ENCODE results near the gene IPO9.
"Not testable (repeated sequence)": the region's sequence is repeated elsewhere in the genome, so short reads cannot be mapped to it uniquely, and the experiment has no call there.

IPO9 gene

GRCh38 chr1:201848230-201848629, 19.3 kb downstream of the IPO9 start:
- DNase-seq (ENCODE audit: low read depth in 2 of 2): no peak

- no peak for DNase-seq (ENCODE audit: low read depth in 2 of 2)
These were observed 20.6 kb downstream of the IPO9 start for GRCh38 chr1:201849372-201850052.

- no peak for DNase-seq (ENCODE audit: low read depth in 2 of 2)
These were observed 21.1 kb downstream of the IPO9 start for GRCh38 chr1:201850053-201850397.

- no peak for DNase-seq (ENCODE audit: low read depth in 2 of 2)
These were observed 23.0 kb downstream of the IPO9 start for GRCh38 chr1:201851949-201852348.

GRCh38 chr1:201856722-201857121, 27.8 kb downstream of the IPO9 start:
- DNase-seq (ENCODE audit: low read depth in 2 of 2): not testable (repeated sequence)

GRCh38 chr1:201859424-201859823, 30.5 kb downstream of the IPO9 start:
- DNase-seq (ENCODE audit: low read depth in 2 of 2): no peak

GRCh38 chr1:201861448-201861847, 32.5 kb downstream of the IPO9 start:
- DNase-seq (ENCODE audit: low read depth in 2 of 2): no peak

- DNase-seq (ENCODE audit: low read depth in 2 of 2): no peak
These were observed 41.4 kb downstream of the IPO9 start for GRCh38 chr1:201870397-201870796.

GRCh38 chr1:201874672-201875071, 45.7 kb downstream of the IPO9 start:
- no peak for DNase-seq (ENCODE audit: low read depth in 2 of 2)

GRCh38 chr1:201876148-201876818, 47.3 kb downstream of the IPO9 start:
- no peak for DNase-seq (ENCODE audit: low read depth in 2 of 2)

GRCh38 chr1:201877877-201878401, 49.0 kb downstream of the IPO9 start:
- DNase-seq (ENCODE audit: low read depth in 2 of 2): peak in 1 of 2 donors; percentile 10

GRCh38 chr1:201880928-201881571, 52.1 kb downstream of the IPO9 start:
- no peak for DNase-seq (ENCODE audit: low read depth in 2 of 2)

GRCh38 chr1:201881617-201882016, 52.7 kb downstream of the IPO9 start:
- DNase-seq (ENCODE audit: low read depth in 2 of 2): no peak

GRCh38 chr1:201882665-201883132, 53.7 kb downstream of the IPO9 start:
- DNase-seq (ENCODE audit: low read depth in 2 of 2): no peak

GRCh38 chr1:201883266-201883665, 54.3 kb downstream of the IPO9 start:
- DNase-seq (ENCODE audit: low read depth in 2 of 2): no peak

GRCh38 chr1:201883786-201884185, 54.8 kb downstream of the IPO9 start:
- no peak for DNase-seq (ENCODE audit: low read depth in 2 of 2)

GRCh38 chr1:201884425-201884824, 55.5 kb downstream of the IPO9 start:
- DNase-seq (ENCODE audit: low read depth in 2 of 2): no peak

- no peak for DNase-seq (ENCODE audit: low read depth in 2 of 2)
These were observed 56.6 kb downstream of the IPO9 start for GRCh38 chr1:201885531-201886075.

- DNase-seq (ENCODE audit: low read depth in 2 of 2): no peak
These were observed 57.3 kb downstream of the IPO9 start for GRCh38 chr1:201886103-201886885.

GRCh38 chr1:201887116-201887866, 58.3 kb downstream of the IPO9 start:
- no peak for DNase-seq (ENCODE audit: low read depth in 2 of 2)

Data from activated CD4-positive, alpha-beta T cell treated with anti-CD3 and anti-CD28 coated beads for 24 hours (primary cell).